ENCODE results near the gene DNAJC27. TPM values are rescaled to one million over a fixed set of nuclear protein-coding genes. Genes with fewer than 3 reads are reported as not detected.

Gene DNAJC27
- total RNA-seq, 3 donors from 2014 or later: 3.3 to 3.8 (median 3.5) TPM

GRCh38 chr2:24893934-24894333 lies 77.8 kb downstream of the DNAJC27 start:
- H3K36me3 Mint-ChIP-seq (ENCODE audit: insufficient read depth): peaks cover 24% of the 10 kb centered on the region
- peaks cover 30% of the 10 kb centered on the region for H3K9me3 Mint-ChIP-seq
- ATAC-seq: no peak
- H3K4me1 Mint-ChIP-seq (ENCODE audit: low read depth): no peaks in the 10 kb centered on the region
- no peaks in the 10 kb centered on the region for H3K27me3 Mint-ChIP-seq (ENCODE audit: low read depth)
- DNase-seq: no peak
- H3K4me3 Mint-ChIP-seq: no peak overlapping the region

Other genes starting within 250 kb of the DNAJC27 start
- 10 to 100 TPM; 17.6 to 21.6 (median 18.6) TPM for gene PTRHD1, start 178.6 kb downstream of the DNAJC27 start, total RNA-seq
- 10 to 100 TPM; 20.3 to 28.4 (median 28.0) TPM for gene CENPO, start 178.5 kb downstream of the DNAJC27 start, total RNA-seq
- 10 to 100 TPM; 68.7 to 83.7 (median 71.2) TPM for gene ADCY3, start 51.7 kb downstream of the DNAJC27 start, total RNA-seq
- gene EFR3B, start 70.1 kb upstream of the DNAJC27 start, total RNA-seq: under 1 TPM; 0.37 to 0.56 (median 0.54) TPM
- gene POMC, start 196.6 kb upstream of the DNAJC27 start, total RNA-seq: 1 to 10 TPM; 4.4 to 5.6 (median 5.2) TPM

Measured in activated T-cell treated with anti-CD3 and anti-CD28 coated beads, Interleukin-2, amount 50 U/mL, for 4 hours (primary cell).